MM.1S (cell line): ENCODE data around the gene CD14.
A peak's percentile ranks its signal among the peaks of the same experiment; 100 is the strongest.

ENCODE experiments used
- DNase-seq: peaks from one replicate; pipeline ENCODE4 v3.0.0-alpha.2; 2015
- H2AFZ ChIP-seq: fragments of 300-600 bp; sonication (generic); 2 replicates; pipeline ENCODE4 v1.6.0; 2016; ENCODE audit warnings: antibody characterized with exemption, low read length
- H3F3A ChIP-seq: fragments of 300-600 bp; sonication (generic); 2 replicates; pipeline ENCODE4 v1.6.1; 2016; ENCODE audit warnings: mild to moderate bottlenecking, antibody characterized with exemption, low read length, moderate library complexity, mixed read lengths; ENCODE audit not compliant: insufficient read depth
- H3K27ac ChIP-seq: fragments of 300-600 bp; sonication (generic); 2 replicates; pipeline ENCODE4 v1.5.1; 2016; ENCODE audit warnings: mild to moderate bottlenecking, low read length
- H3K27me3 ChIP-seq: fragments of 300-600 bp; sonication (generic); replicated peaks from 2 replicates; pipeline ENCODE4 v1.6.0; 2016; ENCODE audit warnings: low read length; ENCODE audit not compliant: insufficient read depth
- H3K36me3 ChIP-seq: fragments of 300-600 bp; sonication (generic); replicated peaks from 2 replicates; pipeline ENCODE4 v1.6.1; 2016; ENCODE audit warnings: mild to moderate bottlenecking, low read length, mixed read lengths; ENCODE audit not compliant: insufficient read depth
- H3K4me1 ChIP-seq: fragments of 300-600 bp; sonication (generic); 2 replicates; pipeline ENCODE4 v1.6.1; 2016; ENCODE audit warnings: low read length, mixed read lengths
- H3K4me2 ChIP-seq: fragments of 300-600 bp; sonication (generic); 2 replicates; pipeline ENCODE4 v1.6.0; 2016; ENCODE audit warnings: low read depth, low read length
- H3K4me3 ChIP-seq: fragments of 300-600 bp; sonication (generic); 2 replicates; pipeline ENCODE4 v1.5.1; 2016; ENCODE audit warnings: low read length, mixed read lengths
- H3K79me2 ChIP-seq: fragments of 300-600 bp; sonication (generic); 2 replicates; pipeline ENCODE4 v1.6.1; 2016; ENCODE audit warnings: mixed run types, low read length, mixed read lengths
- H3K9ac ChIP-seq: fragments of 300-600 bp; sonication (generic); 2 replicates; pipeline ENCODE4 v1.6.1; 2016; ENCODE audit warnings: low read length, mixed read lengths
- H3K9me2 ChIP-seq: fragments of 300-600 bp; sonication (generic); replicated peaks from 2 replicates; pipeline ENCODE4 v1.6.1; 2016; ENCODE audit warnings: mild to moderate bottlenecking, low read length, mixed read lengths; ENCODE audit not compliant: insufficient read depth
- H3K9me3 ChIP-seq: fragments of 300-600 bp; sonication (generic); replicated peaks from 2 replicates; pipeline ENCODE4 v1.6.1; 2016; ENCODE audit warnings: mild to moderate bottlenecking, low read length, mixed read lengths; ENCODE audit not compliant: insufficient read depth
- H4K20me1 ChIP-seq: fragments of 300-600 bp; sonication (generic); 2 replicates; pipeline ENCODE4 v1.6.1; 2016; ENCODE audit warnings: mild to moderate bottlenecking, low read length, moderate library complexity, mixed read lengths; ENCODE audit not compliant: insufficient read depth
- CTCF ChIP-seq: fragments of 300-600 bp; sonication (generic); IDR thresholded peaks from 2 replicates; pipeline ENCODE4 v1.5.1; 2016; ENCODE audit warnings: antibody characterized with exemption, low read length, mixed read lengths
- EZH2 ChIP-seq: fragments of 300-600 bp; sonication (generic); optimal IDR thresholded peaks from 2 replicates; pipeline ENCODE3; 2017; ENCODE audit warnings: low read depth, mild to moderate bottlenecking, antibody characterized with exemption, low read length, mixed read lengths
- EZH2phosphoT487 ChIP-seq: fragments of 300-600 bp; sonication (generic); IDR thresholded peaks from 2 replicates; pipeline ENCODE4 v1.6.1; 2018; ENCODE audit warnings: antibody characterized with exemption, low read length

CD14 gene

GRCh38 chr5:140647042-140647419 is 14.1 kb upstream of the CD14 start:
- no peaks in the 10 kb centered on the region for H3K9me3 ChIP-seq
- no peaks in the 10 kb centered on the region for H4K20me1 ChIP-seq
- no peaks in the 10 kb centered on the region for H3K27me3 ChIP-seq
- no peaks in the 10 kb centered on the region for H3F3A ChIP-seq
- peak overlapping the region; percentile 96 for H3K4me3 ChIP-seq
- no peaks in the 10 kb centered on the region for H3K9me2 ChIP-seq
- H2AFZ ChIP-seq: peak overlapping the region; percentile 85
- 0 out of 2 replicates have a peak, but pooled peaks cover 4% of the 10 kb centered on the region for H3K36me3 ChIP-seq
- no peak for DNase-seq
- peaks cover 63% of the 10 kb centered on the region for H3K79me2 ChIP-seq
- H3K27ac ChIP-seq: peak overlapping the region; percentile 33; the same call in 1 of the 2 replicates
- H3K4me2 ChIP-seq: peak overlapping the region; percentile 86
- H3K9ac ChIP-seq: peak overlapping the region; percentile 86
- TF ChIP-seq EZH2phosphoT487 (no peak), CTCF (no peak), EZH2 (no peak)
- peaks cover 8% of the 10 kb centered on the region for H3K4me1 ChIP-seq

- TF ChIP-seq CTCF (no peak), EZH2phosphoT487 (no peak), EZH2 (no peak)
- no peak overlapping the region for H3K9ac ChIP-seq
These were observed 9.7 kb upstream of the CD14 start for GRCh38 chr5:140642718-140643117.

GRCh38 chr5:140641716-140642115 is 8.7 kb upstream of the CD14 start:
- Histone ChIP-seq H4K20me1 (no peaks in the 10 kb centered on the region), H3K9me2 (no peaks in the 10 kb centered on the region), H3K36me3 (no peaks in the 10 kb centered on the region), H3K9ac (no peak overlapping the region), H3K4me3 (no peak overlapping the region), H3K4me2 (no peak overlapping the region), H2AFZ (no peak overlapping the region), H3K27me3 (no peaks in the 10 kb centered on the region), H3K9me3 (no peaks in the 10 kb centered on the region), H3K27ac (no peak overlapping the region), H3K79me2 (peaks cover 40% of the 10 kb centered on the region), H3K4me1 (peaks cover 9% of the 10 kb centered on the region), H3F3A (peaks cover 4% of the 10 kb centered on the region; the same call in 1 of the 2 replicates)
- no peak for DNase-seq
- TF ChIP-seq CTCF: no peak
- no peak for TF ChIP-seq EZH2phosphoT487

More at GRCh38 chr5:140642718-140643117, 9.7 kb upstream of the CD14 start:
- Histone ChIP-seq H3K9me2 (no peaks in the 10 kb centered on the region), H3K79me2 (peaks cover 47% of the 10 kb centered on the region), H4K20me1 (no peaks in the 10 kb centered on the region), H3K27ac (no peak overlapping the region), H3K4me1 (peaks cover 9% of the 10 kb centered on the region), H3K4me2 (no peak overlapping the region), H2AFZ (no peak overlapping the region), H3K27me3 (no peaks in the 10 kb centered on the region), H3K9me3 (no peaks in the 10 kb centered on the region), H3K36me3 (no peaks in the 10 kb centered on the region), H3K4me3 (no peak overlapping the region), H3F3A (peaks cover 4% of the 10 kb centered on the region; the same call in 1 of the 2 replicates)
- DNase-seq: no peak
